ENCODE measurements around the gene CENPF. TPM values are rescaled to one million over a fixed set of nuclear protein-coding genes. Genes with fewer than 3 reads are reported as not detected.

Gene CENPF
- total and polyA plus RNA-seq, 2 of the 13 experiments (the other 11 are each of a cell fraction or from before 2014, with no cell fraction given): 14.7 to 84.9 TPM

DNA sequence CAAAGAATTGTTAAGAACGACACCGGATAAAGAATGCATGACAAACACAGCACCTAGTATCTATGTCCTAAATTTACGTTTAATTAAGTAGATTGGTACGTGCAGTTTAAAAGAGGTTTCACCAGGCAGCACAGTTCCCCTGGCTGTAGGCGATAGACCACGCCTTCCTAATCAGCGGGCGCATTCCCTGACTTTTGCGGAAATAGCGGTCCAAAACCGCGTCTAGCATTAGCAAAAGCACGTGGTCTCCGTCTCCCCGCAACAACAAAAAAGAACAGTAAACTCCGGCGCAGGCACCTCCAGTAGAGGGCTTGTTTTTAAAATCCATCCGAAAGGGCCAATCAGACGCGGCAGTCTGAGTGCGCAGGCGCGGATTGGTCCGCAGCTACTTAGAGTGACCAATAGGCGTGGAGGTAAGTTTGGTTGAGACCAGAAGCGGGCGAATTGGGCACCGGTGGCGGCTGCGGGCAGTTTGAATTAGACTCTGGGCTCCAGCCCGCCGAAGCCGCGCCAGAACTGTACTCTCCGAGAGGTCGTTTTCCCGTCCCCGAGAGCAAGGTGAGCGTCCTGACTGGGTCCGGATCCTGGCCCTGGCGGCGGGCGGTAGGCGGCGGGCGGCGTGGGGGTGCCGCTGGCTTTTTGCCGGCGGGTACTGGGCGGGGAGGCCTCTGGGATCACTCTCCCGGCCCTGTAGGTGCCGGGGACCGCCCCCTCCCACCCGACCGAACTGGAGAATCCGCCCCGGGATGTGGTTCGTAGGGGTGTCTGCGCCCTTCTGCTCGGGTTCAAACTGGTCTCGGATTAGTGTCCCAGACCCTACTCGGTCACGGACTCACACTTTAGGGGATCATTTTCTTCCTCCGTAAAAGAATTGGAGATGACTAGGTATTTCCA, at the start of gene CENPF (continued):
- TF ChIP-seq ZNF264 (CRISPR knock-in tag; IDR thresholded peaks at IDR 0.05): 0 out of 2 replicates have a peak, but pooled peaks have one; percentile 27
- TF ChIP-seq GRHL1 (CRISPR knock-in tag; conservative IDR thresholded peaks at IDR 0.05): peak; percentile 72; the same call in 1 of the 2 replicates
- peak; percentile 98 for TF ChIP-seq NAIF1 (CRISPR knock-in tag; IDR thresholded peaks at IDR 0.05; ENCODE audit: borderline replicate concordance)
- 0 out of 2 replicates have a peak, but pooled peaks have one; percentile 61 for TF ChIP-seq ZNF136 (CRISPR knock-in tag; IDR thresholded peaks at IDR 0.05; ENCODE audit: low read depth)
- TF ChIP-seq HMGA1 (CRISPR knock-in tag; conservative IDR thresholded peaks at IDR 0.05): no peak
- 0 out of 2 replicates have a peak, but pooled peaks have one; percentile 40 for TF ChIP-seq ZNF670 (CRISPR knock-in tag; IDR thresholded peaks at IDR 0.05; ENCODE audit: borderline replicate concordance)
- TF ChIP-seq FOXA3 (CRISPR knock-in tag; IDR thresholded peaks at IDR 0.05): peak; percentile 8; the same call in 1 of the 2 replicates
- TF ChIP-seq HMG20A (CRISPR knock-in tag; IDR thresholded peaks at IDR 0.05; ENCODE audit: borderline replicate concordance): 0 out of 2 replicates have a peak, but pooled peaks have one; percentile 5
- no peak for TF ChIP-seq ZFP90 (CRISPR knock-in tag; IDR thresholded peaks at IDR 0.05; ENCODE audit: borderline replicate concordance)
- TF ChIP-seq FOXK1 (CRISPR knock-in tag; IDR thresholded peaks at IDR 0.05; ENCODE audit: borderline replicate concordance, low read depth): peak; percentile 94
- TF ChIP-seq ZNF124 (CRISPR knock-in tag; IDR thresholded peaks at IDR 0.05): no peak
- TF ChIP-seq NFATC3 (CRISPR knock-in tag; IDR thresholded peaks at IDR 0.05): no peak
- TF ChIP-seq, protein P1, sequence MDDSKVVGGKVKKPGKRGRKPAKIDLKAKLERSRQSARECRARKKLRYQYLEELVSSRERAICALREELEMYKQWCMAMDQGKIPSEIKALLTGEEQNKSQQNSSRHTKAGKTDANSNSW (CRISPR knock-in tag; IDR thresholded peaks at IDR 0.05; ENCODE audit: borderline replicate concordance): no peak
- TF ChIP-seq ZNF891 (CRISPR knock-in tag; IDR thresholded peaks at IDR 0.05): 0 out of 2 replicates have a peak, but pooled peaks have one; percentile 29
- TF ChIP-seq SP2 (CRISPR knock-in tag; IDR thresholded peaks at IDR 0.05): peak; percentile 76
- peak; percentile 34; the same call in 1 of the 2 replicates for TF ChIP-seq ZNF709 (CRISPR knock-in tag; IDR thresholded peaks at IDR 0.05)
- 0 out of 2 replicates have a peak, but pooled peaks have one; percentile 38 for TF ChIP-seq ISL2 (CRISPR knock-in tag; IDR thresholded peaks at IDR 0.05)
- TF ChIP-seq, protein P2, sequence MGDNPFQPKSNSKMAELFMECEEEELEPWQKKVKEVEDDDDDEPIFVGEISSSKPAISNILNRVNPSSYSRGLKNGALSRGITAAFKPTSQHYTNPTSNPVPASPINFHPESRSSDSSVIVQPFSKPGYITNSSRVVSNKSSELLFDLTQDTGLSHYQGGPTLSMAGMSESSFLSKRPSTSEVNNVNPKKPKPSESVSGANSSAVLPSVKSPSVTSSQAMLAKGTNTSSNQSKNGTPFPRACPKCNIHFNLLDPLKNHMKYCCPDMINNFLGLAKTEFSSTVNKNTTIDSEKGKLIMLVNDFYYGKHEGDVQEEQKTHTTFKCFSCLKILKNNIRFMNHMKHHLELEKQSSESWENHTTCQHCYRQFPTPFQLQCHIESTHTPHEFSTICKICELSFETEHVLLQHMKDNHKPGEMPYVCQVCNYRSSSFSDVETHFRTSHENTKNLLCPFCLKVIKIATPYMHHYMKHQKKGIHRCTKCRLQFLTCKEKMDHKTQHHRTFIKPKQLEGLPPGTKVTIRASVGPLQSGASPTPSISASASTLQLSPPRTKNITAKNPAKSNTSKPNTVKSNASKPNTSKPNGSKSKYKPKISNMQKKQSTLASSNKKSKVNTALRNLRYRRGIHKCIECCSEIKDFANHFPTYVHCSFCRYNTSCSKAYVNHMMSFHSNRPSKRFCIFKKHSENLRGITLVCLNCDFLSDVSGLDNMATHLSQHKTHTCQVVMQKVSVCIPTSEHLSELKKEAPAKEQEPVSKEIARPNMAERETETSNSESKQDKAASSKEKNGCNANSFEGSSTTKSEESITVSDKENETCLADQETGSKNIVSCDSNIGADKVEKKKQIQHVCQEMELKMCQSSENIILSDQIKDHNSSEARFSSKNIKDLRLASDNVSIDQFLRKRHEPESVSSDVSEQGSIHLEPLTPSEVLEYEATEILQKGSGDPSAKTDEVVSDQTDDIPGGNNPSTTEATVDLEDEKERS (CRISPR knock-in tag; IDR thresholded peaks at IDR 0.05): no peak
- peak; percentile 81 for TF ChIP-seq RFXAP (CRISPR knock-in tag; IDR thresholded peaks at IDR 0.05; ENCODE audit: borderline replicate concordance)
- TF ChIP-seq, protein P3, sequence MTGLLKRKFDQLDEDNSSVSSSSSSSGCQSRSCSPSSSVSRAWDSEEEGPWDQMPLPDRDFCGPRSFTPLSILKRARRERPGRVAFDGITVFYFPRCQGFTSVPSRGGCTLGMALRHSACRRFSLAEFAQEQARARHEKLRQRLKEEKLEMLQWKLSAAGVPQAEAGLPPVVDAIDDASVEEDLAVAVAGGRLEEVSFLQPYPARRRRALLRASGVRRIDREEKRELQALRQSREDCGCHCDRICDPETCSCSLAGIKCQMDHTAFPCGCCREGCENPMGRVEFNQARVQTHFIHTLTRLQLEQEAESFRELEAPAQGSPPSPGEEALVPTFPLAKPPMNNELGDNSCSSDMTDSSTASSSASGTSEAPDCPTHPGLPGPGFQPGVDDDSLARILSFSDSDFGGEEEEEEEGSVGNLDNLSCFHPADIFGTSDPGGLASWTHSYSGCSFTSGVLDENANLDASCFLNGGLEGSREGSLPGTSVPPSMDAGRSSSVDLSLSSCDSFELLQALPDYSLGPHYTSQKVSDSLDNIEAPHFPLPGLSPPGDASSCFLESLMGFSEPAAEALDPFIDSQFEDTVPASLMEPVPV (CRISPR knock-in tag; IDR thresholded peaks at IDR 0.05): peak; percentile 100
- peak; percentile 70 for TF ChIP-seq TEAD3 (CRISPR knock-in tag; optimal IDR thresholded peaks at IDR 0.05; ENCODE audit: borderline replicate concordance)
